Stomach (tissue), 9 donors: ENCODE results near the gene RND2. TPM values are rescaled to one million over a fixed set of nuclear protein-coding genes. Genes with fewer than 3 reads are reported as not detected.
"Not testable (repeated sequence)": the region's sequence is repeated elsewhere in the genome, so short reads cannot be mapped to it uniquely, and the experiment has no call there.

Source experiments
- DNase-seq, 2 donors: peaks; one replicate each; pipeline versions ENCODE4 v3.0.0 to v3.0.0-alpha.2; 2013 to 2019
- H3K27ac ChIP-seq, 5 donors: fragments of 200-600 bp in 4 of 5; sonication (generic) in 4 of 5; one replicate each; pipeline ENCODE4 v1.5.1; 2013 to 2019; ENCODE audit warnings: mild to moderate bottlenecking in 1 of 5, moderate library complexity in 1 of 5
- H3K27me3 ChIP-seq, 3 donors: fragments of 200-600 bp; sonication (generic); one replicate each; pipeline ENCODE4 v1.5.1; 2017 to 2019; ENCODE audit warnings: mixed run types in 1 of 3
- H3K36me3 ChIP-seq, 4 donors: fragments of 200-600 bp; sonication (generic); 1 replicate in 3 of 4; 2 replicates in 1 of 4; pipeline ENCODE4 v1.5.1; 2016 to 2019
- H3K4me1 ChIP-seq, 4 donors: fragments of 200-600 bp; sonication (generic); one replicate each; pipeline ENCODE4 v1.5.1; 2016 to 2019
- H3K4me3 ChIP-seq, 4 donors: fragments of 200-600 bp; sonication (generic) in 3 of 4; one replicate each; pipeline ENCODE4 v1.5.1; 2016 to 2019; ENCODE audit warnings: mild to moderate bottlenecking in 1 of 4
- H3K9me3 ChIP-seq, 4 donors: fragments of 200-600 bp; sonication (generic); one replicate each; pipeline ENCODE4 v1.5.1; 2016 to 2019
- EP300 ChIP-seq: sonication (generic); formaldehyde crosslinking; IDR thresholded peaks from one replicate; pipeline ENCODE4 v1.6.1; 2017; ENCODE audit warnings: antibody characterized with exemption
- POLR2A ChIP-seq, 4 donors: fragments of 450-650 bp; IDR thresholded peaks; one replicate each; pipeline ENCODE4 v1.6.1; 2016; ENCODE audit warnings: antibody characterized with exemption in 4 of 4, control low read depth in 2 of 4, mild to moderate bottlenecking in 1 of 4, moderate library complexity in 1 of 4
- POLR2AphosphoS5 ChIP-seq, 3 donors: sonication (generic); formaldehyde crosslinking; IDR thresholded peaks; one replicate each; pipeline ENCODE4 v1.6.1; 2016; ENCODE audit warnings: antibody characterized with exemption in 3 of 3
- WGBS, 5 donors: extraction: QIAGEN DNeasy Blood & Tissue Kit in 3 of 5; methylation state at CpG; one replicate each; pipeline versions ENCODE4 v1.1.5 to v1.1.7; 2013 to 2018; 5-methylcytosine and 5-hydroxymethylcytosine counted together
- intact Hi-C: fragments of 100-400 bp; cut with DNase I; formaldehyde crosslinking; loops from one replicate; pipeline ENCODE4 v1.15.1; 2023; ENCODE audit warnings: low total_unique reads
- polyA plus RNA-seq, 3 donors: library from polyadenylated mRNA; stranded (reverse); fragments of 200-250 nt; gene quantifications; one replicate each; pipeline ENCODE4 v1.2.3, GENCODE V29; 2013
- total RNA-seq, 5 donors: library from RNA; depleted of rRNA; stranded (reverse); fragments of >200 nt; gene quantifications; one replicate each; pipeline versions ENCODE4 v1.1.0 to v1.2.3, GENCODE V29; 2014 to 2016
- TF ChIP-seq, protein P1 (sequence below), 7 experiments: fragments of 450-650 bp in 4 of 7; fragments of 200-600 bp in 3 of 7; sonication (generic) in 3 of 7; IDR thresholded peaks; one replicate each; pipeline ENCODE4 v1.5.1; 2016 to 2019; ENCODE audit warnings: antibody characterized with exemption in 7 of 7, control low read depth in 2 of 7, mild to moderate bottlenecking in 1 of 7
- donor health status: healthy with polysubstance abuse.
- donor health status: Bipolar disorder and iron deficiency.
- donor health status: healthy.

The RND2 gene
- total and polyA plus RNA-seq, 8 donors: 0.37 to 5.8 (median 1.2) TPM; not detected in 1

- Histone ChIP-seq H3K36me3 (peaks cover 53 to 98% (median 87%) of the 10 kb centered on the region in 4 donors), H3K9me3 (no peaks in the 10 kb centered on the region), H3K27me3 (no peaks in the 10 kb centered on the region), H3K27ac (no peak overlapping the region), H3K4me3 (no peak overlapping the region), H3K4me1 (peaks cover 7 to 38% (median 17%) of the 10 kb centered on the region in 4 donors)
- DNase-seq: no peak
- TF ChIP-seq, protein P1, sequence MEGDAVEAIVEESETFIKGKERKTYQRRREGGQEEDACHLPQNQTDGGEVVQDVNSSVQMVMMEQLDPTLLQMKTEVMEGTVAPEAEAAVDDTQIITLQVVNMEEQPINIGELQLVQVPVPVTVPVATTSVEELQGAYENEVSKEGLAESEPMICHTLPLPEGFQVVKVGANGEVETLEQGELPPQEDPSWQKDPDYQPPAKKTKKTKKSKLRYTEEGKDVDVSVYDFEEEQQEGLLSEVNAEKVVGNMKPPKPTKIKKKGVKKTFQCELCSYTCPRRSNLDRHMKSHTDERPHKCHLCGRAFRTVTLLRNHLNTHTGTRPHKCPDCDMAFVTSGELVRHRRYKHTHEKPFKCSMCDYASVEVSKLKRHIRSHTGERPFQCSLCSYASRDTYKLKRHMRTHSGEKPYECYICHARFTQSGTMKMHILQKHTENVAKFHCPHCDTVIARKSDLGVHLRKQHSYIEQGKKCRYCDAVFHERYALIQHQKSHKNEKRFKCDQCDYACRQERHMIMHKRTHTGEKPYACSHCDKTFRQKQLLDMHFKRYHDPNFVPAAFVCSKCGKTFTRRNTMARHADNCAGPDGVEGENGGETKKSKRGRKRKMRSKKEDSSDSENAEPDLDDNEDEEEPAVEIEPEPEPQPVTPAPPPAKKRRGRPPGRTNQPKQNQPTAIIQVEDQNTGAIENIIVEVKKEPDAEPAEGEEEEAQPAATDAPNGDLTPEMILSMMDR (IDR thresholded peaks at IDR 0.05): no peak
- TF ChIP-seq POLR2A (IDR thresholded peaks at IDR 0.05) (no peak), EP300 (no peak), POLR2AphosphoS5 (IDR thresholded peaks at IDR 0.05) (no peak)
- 88 to 95% (median 93%) methylated on average over 5 of the region's 5 CpGs for WGBS, 5 donors
- intact Hi-C loops: no loop called here
Observed at GRCh38 chr17:42989141-42989540, 35.9 kb upstream of the RND2 start.

DNA sequence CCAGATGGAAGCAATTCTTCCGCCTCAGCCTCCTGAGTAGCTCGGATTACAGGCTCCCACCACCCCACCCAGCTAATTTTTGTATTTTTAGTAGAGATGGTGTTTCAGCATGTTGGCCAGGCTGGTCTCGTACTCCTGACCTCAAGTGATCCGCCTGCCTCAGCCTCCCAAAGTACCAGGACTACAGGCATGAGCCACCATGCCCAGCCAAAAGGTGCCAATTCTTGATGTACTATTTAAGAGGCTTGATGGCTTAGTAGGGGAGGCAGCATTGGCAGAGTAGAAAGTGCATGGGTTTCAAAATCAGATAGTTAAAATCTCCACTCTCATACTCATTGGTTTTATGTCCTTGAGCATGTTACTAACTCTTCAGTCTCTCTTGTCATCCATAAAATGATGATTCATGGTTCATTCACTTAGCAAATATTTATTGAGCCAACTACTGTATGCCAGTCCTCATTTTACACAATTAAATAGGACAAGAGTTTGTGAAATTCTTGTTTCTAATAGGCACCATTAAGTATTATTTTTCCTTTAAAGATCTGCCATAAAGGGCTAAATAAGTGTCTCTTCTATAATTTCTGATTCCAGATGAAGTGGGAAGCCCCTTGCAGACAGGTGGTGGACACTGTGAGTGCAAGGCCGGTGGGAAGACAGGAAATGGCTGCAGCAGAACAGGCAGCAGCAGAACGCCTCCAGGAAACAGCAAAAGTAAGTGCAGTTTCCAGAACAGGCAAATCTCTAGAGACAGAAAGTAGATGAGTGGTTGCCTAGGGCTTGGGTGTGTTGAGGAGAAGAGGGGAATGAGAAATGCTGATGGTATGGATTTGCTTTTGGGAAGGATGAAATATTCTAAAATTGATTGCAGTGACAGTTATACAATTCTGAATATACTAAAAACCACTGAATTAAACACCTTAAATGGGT, 35.0 kb upstream of the RND2 start:
- Histone ChIP-seq H3K36me3 (peaks cover 53 to 98% (median 95%) of the 10 kb centered on the region in 4 donors), H3K27me3 (no peaks in the 10 kb centered on the region), H3K4me1 (peaks cover 4 to 30% (median 8%) of the 10 kb centered on the region in 4 donors)

GRCh38 chr17:42991471-42991870, 33.6 kb upstream of the RND2 start:
- H3K4me1 ChIP-seq: peaks cover 0 to 15% (median 0%) of the 10 kb centered on the region in 4 donors
- WGBS, 5 donors: 92 to 96% (median 94%) methylated on average over 5 to 6 of the region's 6 CpGs
- no peak overlapping the region for H3K4me3 ChIP-seq
- intact Hi-C loops: no loop called here
- DNase-seq: no peak
- TF ChIP-seq, protein P1 (IDR thresholded peaks at IDR 0.05): no peak
- TF ChIP-seq POLR2AphosphoS5 (IDR thresholded peaks at IDR 0.05): no peak
- no peak for TF ChIP-seq POLR2A (IDR thresholded peaks at IDR 0.05)
- TF ChIP-seq EP300: no peak
- no peaks in the 10 kb centered on the region for H3K9me3 ChIP-seq
- H3K36me3 ChIP-seq: peaks cover 53 to 89% (median 84%) of the 10 kb centered on the region in 4 donors
- no peaks in the 10 kb centered on the region for H3K27me3 ChIP-seq
- no peak overlapping the region for H3K27ac ChIP-seq

More for the DNA sequence above, 35.0 kb upstream of the RND2 start:
- TF ChIP-seq POLR2A (IDR thresholded peaks at IDR 0.05) (no peak), EP300 (no peak), POLR2AphosphoS5 (IDR thresholded peaks at IDR 0.05) (no peak)
- TF ChIP-seq, protein P1 (IDR thresholded peaks at IDR 0.05): no peak
- H3K9me3 ChIP-seq: no peaks in the 10 kb centered on the region
- DNase-seq: no peak
- peak overlapping the region in 2 of 5 donors; percentile 11 to 26 for H3K27ac ChIP-seq
- H3K4me3 ChIP-seq: no peak overlapping the region
- 86 to 93% (median 91%) methylated on average over 6 of the region's 6 CpGs for WGBS, 5 donors
- intact Hi-C loops: no loop called here

GRCh38 chr17:42992872-42993271, 32.2 kb upstream of the RND2 start:
- intact Hi-C loops: no loop called here
- TF ChIP-seq POLR2A (IDR thresholded peaks at IDR 0.05) (no peak), EP300 (no peak), POLR2AphosphoS5 (IDR thresholded peaks at IDR 0.05) (no peak)
- TF ChIP-seq, protein P1 (IDR thresholded peaks at IDR 0.05): no peak
- Histone ChIP-seq H3K9me3 (no peaks in the 10 kb centered on the region), H3K4me3 (no peak overlapping the region), H3K27me3 (no peaks in the 10 kb centered on the region), H3K27ac (no peak overlapping the region), H3K36me3 (peaks cover 46 to 75% (median 70%) of the 10 kb centered on the region in 4 donors), H3K4me1 (peaks cover 7 to 22% (median 9%) of the 10 kb centered on the region in 4 donors)
- no peak for DNase-seq
- WGBS, 5 donors: 70 to 75% (median 73%) methylated on average over 5 of the region's 5 CpGs

GRCh38 chr17:42993913-42994312, 31.1 kb upstream of the RND2 start:
- 78 to 86% (median 83%) methylated on average over 10 of the region's 10 CpGs for WGBS, 5 donors
- Histone ChIP-seq H3K36me3 (peaks cover 39 to 65% (median 60%) of the 10 kb centered on the region in 4 donors), H3K4me1 (peaks cover 7 to 22% (median 12%) of the 10 kb centered on the region in 4 donors)
- DNase-seq, H3K27ac ChIP-seq, H3K9me3 ChIP-seq, H3K4me3 ChIP-seq, intact Hi-C loops, H3K27me3 ChIP-seq: not testable (repeated sequence)
